OCI-LY3 (cell line): ENCODE measurements around the gene NHS.

Experiments used
- EZH2phosphoT487 ChIP-seq: fragments of 200-600 bp; shearing (Covaris generic); IDR thresholded peaks from 2 replicates; pipeline ENCODE4 v1.6.1; 2018; ENCODE audit warnings: antibody characterized with exemption, mixed run types, low read depth
- TF ChIP-seq, protein P1 (sequence below): fragments of 200-600, 300-600 bp; sonication (generic); IDR thresholded peaks from 2 replicates; pipeline ENCODE4 v1.5.1; 2014; ENCODE audit warnings: antibody characterized with exemption, low read length, low read depth

DNA sequence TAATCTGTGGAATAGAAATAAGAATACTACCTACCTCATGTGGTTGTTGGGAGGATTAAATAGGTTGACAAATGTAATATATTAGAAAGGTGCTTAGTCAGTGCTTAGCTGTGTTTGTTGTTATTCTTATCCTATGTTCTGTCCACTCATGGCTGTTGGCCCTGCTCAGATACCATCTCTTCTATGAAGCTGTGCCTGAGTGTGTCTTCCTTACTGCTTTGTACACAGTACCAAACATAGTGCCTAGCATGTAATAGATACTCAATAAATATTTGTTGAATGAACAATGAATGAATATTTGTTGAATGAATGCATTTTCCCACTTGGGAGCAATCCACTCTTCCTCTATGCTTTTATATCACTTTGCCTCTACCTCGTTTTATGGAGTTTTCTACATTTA lies 57.2 kb downstream of the NHS start:
- no peak for TF ChIP-seq EZH2phosphoT487
- TF ChIP-seq, protein P1, sequence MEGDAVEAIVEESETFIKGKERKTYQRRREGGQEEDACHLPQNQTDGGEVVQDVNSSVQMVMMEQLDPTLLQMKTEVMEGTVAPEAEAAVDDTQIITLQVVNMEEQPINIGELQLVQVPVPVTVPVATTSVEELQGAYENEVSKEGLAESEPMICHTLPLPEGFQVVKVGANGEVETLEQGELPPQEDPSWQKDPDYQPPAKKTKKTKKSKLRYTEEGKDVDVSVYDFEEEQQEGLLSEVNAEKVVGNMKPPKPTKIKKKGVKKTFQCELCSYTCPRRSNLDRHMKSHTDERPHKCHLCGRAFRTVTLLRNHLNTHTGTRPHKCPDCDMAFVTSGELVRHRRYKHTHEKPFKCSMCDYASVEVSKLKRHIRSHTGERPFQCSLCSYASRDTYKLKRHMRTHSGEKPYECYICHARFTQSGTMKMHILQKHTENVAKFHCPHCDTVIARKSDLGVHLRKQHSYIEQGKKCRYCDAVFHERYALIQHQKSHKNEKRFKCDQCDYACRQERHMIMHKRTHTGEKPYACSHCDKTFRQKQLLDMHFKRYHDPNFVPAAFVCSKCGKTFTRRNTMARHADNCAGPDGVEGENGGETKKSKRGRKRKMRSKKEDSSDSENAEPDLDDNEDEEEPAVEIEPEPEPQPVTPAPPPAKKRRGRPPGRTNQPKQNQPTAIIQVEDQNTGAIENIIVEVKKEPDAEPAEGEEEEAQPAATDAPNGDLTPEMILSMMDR: no peak
